ENCODE results near the gene MRPL30. TPM values are rescaled to one million over a fixed set of nuclear protein-coding genes. Genes with fewer than 3 reads are reported as not detected.
A peak's percentile ranks its signal among the peaks of the same experiment; 100 is the strongest.

MRPL30 gene
- total and polyA plus RNA-seq, 2 donors from 2014 or later: 24.6 to 31.2 TPM

- peak within 1 kb of the TSS; percentile 89 to 99 (median 96) for H3K9ac ChIP-seq (ENCODE audit: low read length in 3 of 3)
- peaks cover 0 to 13% (median 6%) of the 10 kb centered on the region in 3 donors for H3K4me1 ChIP-seq (ENCODE audit: control insufficient read depth in 2 of 3, insufficient read depth in 2 of 3, low read depth in 1 of 3, low read length in 3 of 3)
- H3K27ac ChIP-seq (ENCODE audit: low read depth in 2 of 2, low read length in 2 of 2): peak within 1 kb of the TSS; percentile 95 to 97
- DNase-seq (peak; percentile 94 to 98 (median 97)), FAIRE-seq (no peak)
- TF ChIP-seq, protein P1, sequence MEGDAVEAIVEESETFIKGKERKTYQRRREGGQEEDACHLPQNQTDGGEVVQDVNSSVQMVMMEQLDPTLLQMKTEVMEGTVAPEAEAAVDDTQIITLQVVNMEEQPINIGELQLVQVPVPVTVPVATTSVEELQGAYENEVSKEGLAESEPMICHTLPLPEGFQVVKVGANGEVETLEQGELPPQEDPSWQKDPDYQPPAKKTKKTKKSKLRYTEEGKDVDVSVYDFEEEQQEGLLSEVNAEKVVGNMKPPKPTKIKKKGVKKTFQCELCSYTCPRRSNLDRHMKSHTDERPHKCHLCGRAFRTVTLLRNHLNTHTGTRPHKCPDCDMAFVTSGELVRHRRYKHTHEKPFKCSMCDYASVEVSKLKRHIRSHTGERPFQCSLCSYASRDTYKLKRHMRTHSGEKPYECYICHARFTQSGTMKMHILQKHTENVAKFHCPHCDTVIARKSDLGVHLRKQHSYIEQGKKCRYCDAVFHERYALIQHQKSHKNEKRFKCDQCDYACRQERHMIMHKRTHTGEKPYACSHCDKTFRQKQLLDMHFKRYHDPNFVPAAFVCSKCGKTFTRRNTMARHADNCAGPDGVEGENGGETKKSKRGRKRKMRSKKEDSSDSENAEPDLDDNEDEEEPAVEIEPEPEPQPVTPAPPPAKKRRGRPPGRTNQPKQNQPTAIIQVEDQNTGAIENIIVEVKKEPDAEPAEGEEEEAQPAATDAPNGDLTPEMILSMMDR (IDR thresholded peaks at IDR 0.05; ENCODE audit: borderline replicate concordance, extremely low read depth, insufficient read depth): no peak
- H3K36me3 ChIP-seq (ENCODE audit: control insufficient read depth in 2 of 3, insufficient read depth in 3 of 3, low read length in 3 of 3): peaks cover 0 to 3% (median 0%) of the 10 kb centered on the region in 3 donors
- H3K27me3 ChIP-seq (ENCODE audit: control insufficient read depth, insufficient read depth, low read length): no peaks in the 10 kb centered on the region
- intact Hi-C loops (cut with DNase I): no loop called here
- H3K9me3 ChIP-seq (ENCODE audit: control insufficient read depth in 2 of 3, insufficient read depth in 1 of 3, low read length in 3 of 3): no peaks in the 10 kb centered on the region
- peak within 1 kb of the TSS; percentile 92 to 97 (median 95) for H3K4me3 ChIP-seq (ENCODE audit: low read length in 3 of 3)
Measured at GRCh38 chr2:99154643-99155536, 26.1 kb upstream of the MRPL30 start, which contains the start of the genes LIPT1 and TSGA10. TSS of gene LIPT1 (plus strand) at chr2:99154967. CDS start at chr2:99161958, 6,991 bp downstream. TSS of gene TSGA10 (minus strand) at chr2:99154942. CDS start at chr2:99109439, 45,503 bp downstream.

DNA sequence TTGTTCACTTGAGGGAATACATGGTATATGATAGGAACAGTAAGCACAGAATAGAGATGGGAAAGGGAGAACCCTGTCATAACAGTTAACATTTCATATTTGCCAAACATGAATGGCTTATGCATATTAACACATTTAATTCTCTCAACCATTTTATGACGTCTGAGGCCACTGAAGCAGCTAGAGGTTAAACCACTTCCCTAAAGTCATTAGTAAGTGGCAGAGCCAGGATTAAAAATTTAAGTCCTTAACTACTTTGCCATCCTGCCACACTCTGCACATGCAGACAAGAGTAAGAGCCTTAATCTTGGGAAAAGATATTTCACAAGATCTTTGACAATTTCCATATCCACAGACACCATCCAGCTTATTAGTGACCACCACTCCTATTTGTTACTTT is 24.1 kb upstream of the MRPL30 start:
- DNase-seq: no peak
- intact Hi-C loops (cut with DNase I): no loop called here
- H3K4me3 ChIP-seq (ENCODE audit: low read length in 3 of 3): no peak overlapping the region
- H3K36me3 ChIP-seq (ENCODE audit: control insufficient read depth in 2 of 3, insufficient read depth in 3 of 3, low read length in 3 of 3): peaks cover 0 to 3% (median 0%) of the 10 kb centered on the region in 3 donors
- no peak overlapping the region for H3K9ac ChIP-seq (ENCODE audit: low read length in 3 of 3)
- TF ChIP-seq, protein P1 (IDR thresholded peaks at IDR 0.05; ENCODE audit: borderline replicate concordance, extremely low read depth, insufficient read depth): no peak
- H3K9me3 ChIP-seq (ENCODE audit: control insufficient read depth in 2 of 3, insufficient read depth in 1 of 3, low read length in 3 of 3): no peaks in the 10 kb centered on the region
- no peak for FAIRE-seq
- no peak overlapping the region for H3K27ac ChIP-seq (ENCODE audit: low read depth in 2 of 2, low read length in 2 of 2)
- no peaks in the 10 kb centered on the region for H3K27me3 ChIP-seq (ENCODE audit: control insufficient read depth, insufficient read depth, low read length)
- peaks cover 0 to 13% (median 6%) of the 10 kb centered on the region in 3 donors for H3K4me1 ChIP-seq (ENCODE audit: control insufficient read depth in 2 of 3, insufficient read depth in 2 of 3, low read depth in 1 of 3, low read length in 3 of 3)

DNA sequence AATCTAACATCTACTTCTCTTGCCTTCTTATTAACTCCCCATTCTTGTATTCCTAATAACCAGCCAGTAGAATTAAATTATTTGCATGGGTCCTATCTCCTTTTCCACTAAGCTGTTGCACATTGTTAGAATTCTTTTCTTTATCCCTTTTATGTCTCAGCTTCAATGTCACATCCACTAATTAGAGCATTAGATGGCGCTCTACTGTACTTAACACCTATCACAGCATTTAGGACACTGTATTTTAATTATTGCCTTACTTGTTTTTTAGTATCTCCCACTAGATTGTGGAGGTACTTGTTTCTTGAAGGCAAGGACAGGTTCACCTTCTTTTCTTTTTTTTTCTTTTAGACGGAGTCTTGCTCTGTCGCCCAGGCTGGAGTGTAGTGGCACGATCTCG is 22.4 kb upstream of the MRPL30 start:
- no peaks in the 10 kb centered on the region for H3K9me3 ChIP-seq (ENCODE audit: control insufficient read depth in 2 of 3, insufficient read depth in 1 of 3, low read length in 3 of 3)
- TF ChIP-seq, protein P1 (IDR thresholded peaks at IDR 0.05; ENCODE audit: borderline replicate concordance, extremely low read depth, insufficient read depth): no peak
- FAIRE-seq (no peak), DNase-seq (no peak)
- H3K27ac ChIP-seq (ENCODE audit: low read depth in 2 of 2, low read length in 2 of 2): no peak overlapping the region
- H3K4me1 ChIP-seq (ENCODE audit: control insufficient read depth in 2 of 3, insufficient read depth in 2 of 3, low read depth in 1 of 3, low read length in 3 of 3): peaks cover 0 to 13% (median 6%) of the 10 kb centered on the region in 3 donors
- H3K36me3 ChIP-seq (ENCODE audit: control insufficient read depth in 2 of 3, insufficient read depth in 3 of 3, low read length in 3 of 3): peaks cover 0 to 3% (median 0%) of the 10 kb centered on the region in 3 donors
- intact Hi-C loops (cut with DNase I): no loop called here
- no peaks in the 10 kb centered on the region for H3K27me3 ChIP-seq (ENCODE audit: control insufficient read depth, insufficient read depth, low read length)
- H3K4me3 ChIP-seq (ENCODE audit: low read length in 3 of 3): no peak overlapping the region
- no peak overlapping the region for H3K9ac ChIP-seq (ENCODE audit: low read length in 3 of 3)
